Endometrial microvascular endothelial cells (primary cell): ENCODE results near the gene ABCD1. TPM values are rescaled to one million over a fixed set of nuclear protein-coding genes. Genes with fewer than 3 reads are reported as not detected.

ENCODE experiments used
- in situ Hi-C: cut with HindIII; loops from 2 replicates; pipeline ENCODE4 v1.10.0; 2017; ENCODE audit warnings: low sequenced_read_pairs, low pct_unique_long_range_greater_than_20kb; ENCODE audit errors: inconsistent ontology term
- total RNA-seq: library from RNA; depleted of rRNA; stranded (reverse); fragments of >200 nt; gene quantifications from one replicate; pipeline ENCODE4 v1.2.3, GENCODE V29; 2015; ENCODE audit errors: inconsistent ontology term

The ABCD1 gene
- total RNA-seq, 1 donor from 2014 or later: 11.7 TPM

GRCh38 chrX:153768311-153769157 lies 43.9 kb downstream of the ABCD1 start:
- in situ Hi-C loops: no loop called here

GRCh38 chrX:153769158-153769864 lies 44.7 kb downstream of the ABCD1 start:
- in situ Hi-C loops: no loop called here

- in situ Hi-C loops: no loop called here
Measured at GRCh38 chrX:153769865-153770600, 45.4 kb downstream of the ABCD1 start.

GRCh38 chrX:153770601-153771414 lies 46.2 kb downstream of the ABCD1 start:
- in situ Hi-C loops: no loop called here

GRCh38 chrX:153771415-153772315 lies 47.0 kb downstream of the ABCD1 start:
- in situ Hi-C loops: no loop called here

- in situ Hi-C loops: no loop called here
Measured at GRCh38 chrX:153772316-153773217, 47.9 kb downstream of the ABCD1 start.

GRCh38 chrX:153773218-153773611 lies 48.6 kb downstream of the ABCD1 start:
- in situ Hi-C loops: no loop called here

GRCh38 chrX:153773741-153774575 lies 49.3 kb downstream of the ABCD1 start:
- in situ Hi-C loops: no loop called here

- in situ Hi-C loops: no loop called here
Measured at GRCh38 chrX:153774576-153775292, 50.1 kb downstream of the ABCD1 start.

GRCh38 chrX:153775293-153776119 lies 50.9 kb downstream of the ABCD1 start:
- in situ Hi-C loops: no loop called here

- in situ Hi-C loops: no loop called here
Measured at GRCh38 chrX:153776120-153776599, 51.5 kb downstream of the ABCD1 start.

- in situ Hi-C loops: no loop called here
Measured at GRCh38 chrX:153776611-153777045, 52.0 kb downstream of the ABCD1 start.

- in situ Hi-C loops: no loop called here
Measured at GRCh38 chrX:153777261-153778090, 52.8 kb downstream of the ABCD1 start.

GRCh38 chrX:153778181-153778580 lies 53.5 kb downstream of the ABCD1 start:
- in situ Hi-C loops: no loop called here
